GM18951 (cell line): Measurements from ENCODE around the gene SLC45A1.
"Not testable (repeated sequence)": the region's sequence is repeated elsewhere in the genome, so short reads cannot be mapped to it uniquely, and the experiment has no call there.

Source experiments
- POLR2A ChIP-seq: IDR thresholded peaks from 4 replicates; pipeline ENCODE4 v1.6.1; 2011; ENCODE audit warnings: mild to moderate bottlenecking; ENCODE audit not compliant: insufficient read length, insufficient read depth; ENCODE audit errors: extremely low read depth
- in situ Hi-C: fragments of 300-500 bp; cut with MboI; formaldehyde crosslinking; loops from one replicate; pipeline ENCODE4 v1.12.0; 2022; ENCODE audit warnings: low sequenced_read_pairs, mixed read lengths, inconsistent platforms; ENCODE audit not compliant: unreplicated experiment

SLC45A1 gene

GRCh38 chr1:8317647-8318381 lies at the start of gene SLC45A1:
SLC45A1 (plus strand) TSS chr1:8318114; CDS start chr1:8324330, 6,216 bp downstream.
- TF ChIP-seq POLR2A: no peak
- in situ Hi-C loops: loop anchor here (10.0 kb wide), 1 partner anchor 303 kb away; no protein-coding TSS in a partner anchor

- in situ Hi-C loops: no loop called here
- TF ChIP-seq POLR2A: no peak
Observed at GRCh38 chr1:8273036-8273435, 44.9 kb upstream of the SLC45A1 start.

- in situ Hi-C loops: no loop called here
Observed at GRCh38 chr1:8274352-8274751, 43.6 kb upstream of the SLC45A1 start.

GRCh38 chr1:8276173-8276914 lies 41.6 kb upstream of the SLC45A1 start:
- in situ Hi-C loops: no loop called here
- no peak for TF ChIP-seq POLR2A

More at GRCh38 chr1:8274352-8274751, 43.6 kb upstream of the SLC45A1 start:
- TF ChIP-seq POLR2A: no peak

- in situ Hi-C loops: no loop called here
- TF ChIP-seq POLR2A: no peak
Observed at GRCh38 chr1:8276932-8277331, 41.0 kb upstream of the SLC45A1 start.

- in situ Hi-C loops: not testable (repeated sequence)
Observed at GRCh38 chr1:8278677-8279076, 39.2 kb upstream of the SLC45A1 start.

GRCh38 chr1:8281843-8282509 lies 35.9 kb upstream of the SLC45A1 start:
- no peak for TF ChIP-seq POLR2A
- in situ Hi-C loops: no loop called here

GRCh38 chr1:8283058-8283884 lies 34.6 kb upstream of the SLC45A1 start:
- in situ Hi-C loops: no loop called here
- TF ChIP-seq POLR2A: peak; percentile 22

GRCh38 chr1:8284127-8284526 lies 33.8 kb upstream of the SLC45A1 start:
- in situ Hi-C loops: no loop called here
- no peak for TF ChIP-seq POLR2A

- in situ Hi-C loops: no loop called here
- no peak for TF ChIP-seq POLR2A
Observed at GRCh38 chr1:8285103-8285502, 32.8 kb upstream of the SLC45A1 start.

GRCh38 chr1:8285965-8286364 lies 31.9 kb upstream of the SLC45A1 start:
- in situ Hi-C loops: no loop called here
- no peak for TF ChIP-seq POLR2A

GRCh38 chr1:8293118-8293517 lies 24.8 kb upstream of the SLC45A1 start:
- TF ChIP-seq POLR2A: no peak
- in situ Hi-C loops: no loop called here
